22Rv1 (cell line): ENCODE data around the gene CDK13.
"Not testable (repeated sequence)": the region's sequence is repeated elsewhere in the genome, so short reads cannot be mapped to it uniquely, and the experiment has no call there.

Source experiments
- H3K27ac ChIP-seq: fragments of 450-650 bp; 2 replicates; pipeline ENCODE4 v1.5.1; 2017
- ZFX ChIP-seq: fragments of 450-650 bp; IDR thresholded peaks from 2 replicates; pipeline ENCODE4 v1.6.1; 2017; ENCODE audit warnings: antibody characterized with exemption, borderline replicate concordance
- TF ChIP-seq, protein P1 (sequence below): fragments of 450-650 bp; IDR thresholded peaks from 2 replicates; pipeline ENCODE4 v1.5.1; 2017; ENCODE audit warnings: mild to moderate bottlenecking

The CDK13 gene

DNA sequence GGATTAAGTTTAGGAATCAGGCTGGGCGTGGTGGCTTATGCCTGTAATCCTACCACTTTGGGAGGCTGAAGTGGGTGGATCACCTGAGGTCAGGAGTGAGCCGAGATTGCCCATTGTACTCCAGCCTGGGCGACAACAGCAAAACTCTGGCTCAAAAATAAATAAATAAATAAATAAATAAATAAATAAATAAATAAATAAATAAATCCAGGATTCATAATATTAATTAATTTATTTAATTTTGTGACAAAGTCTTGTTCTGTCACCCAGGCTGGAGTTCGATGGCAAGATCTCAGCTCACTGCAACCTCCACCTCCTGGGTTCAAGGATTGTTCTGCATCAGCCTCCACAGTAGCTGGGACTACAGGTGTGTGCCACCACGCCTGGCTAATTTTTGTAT is 188.9 kb downstream of the CDK13 start:
- TF ChIP-seq, protein P1, sequence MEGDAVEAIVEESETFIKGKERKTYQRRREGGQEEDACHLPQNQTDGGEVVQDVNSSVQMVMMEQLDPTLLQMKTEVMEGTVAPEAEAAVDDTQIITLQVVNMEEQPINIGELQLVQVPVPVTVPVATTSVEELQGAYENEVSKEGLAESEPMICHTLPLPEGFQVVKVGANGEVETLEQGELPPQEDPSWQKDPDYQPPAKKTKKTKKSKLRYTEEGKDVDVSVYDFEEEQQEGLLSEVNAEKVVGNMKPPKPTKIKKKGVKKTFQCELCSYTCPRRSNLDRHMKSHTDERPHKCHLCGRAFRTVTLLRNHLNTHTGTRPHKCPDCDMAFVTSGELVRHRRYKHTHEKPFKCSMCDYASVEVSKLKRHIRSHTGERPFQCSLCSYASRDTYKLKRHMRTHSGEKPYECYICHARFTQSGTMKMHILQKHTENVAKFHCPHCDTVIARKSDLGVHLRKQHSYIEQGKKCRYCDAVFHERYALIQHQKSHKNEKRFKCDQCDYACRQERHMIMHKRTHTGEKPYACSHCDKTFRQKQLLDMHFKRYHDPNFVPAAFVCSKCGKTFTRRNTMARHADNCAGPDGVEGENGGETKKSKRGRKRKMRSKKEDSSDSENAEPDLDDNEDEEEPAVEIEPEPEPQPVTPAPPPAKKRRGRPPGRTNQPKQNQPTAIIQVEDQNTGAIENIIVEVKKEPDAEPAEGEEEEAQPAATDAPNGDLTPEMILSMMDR = no peak
- no peak overlapping the region for H3K27ac ChIP-seq

DNA sequence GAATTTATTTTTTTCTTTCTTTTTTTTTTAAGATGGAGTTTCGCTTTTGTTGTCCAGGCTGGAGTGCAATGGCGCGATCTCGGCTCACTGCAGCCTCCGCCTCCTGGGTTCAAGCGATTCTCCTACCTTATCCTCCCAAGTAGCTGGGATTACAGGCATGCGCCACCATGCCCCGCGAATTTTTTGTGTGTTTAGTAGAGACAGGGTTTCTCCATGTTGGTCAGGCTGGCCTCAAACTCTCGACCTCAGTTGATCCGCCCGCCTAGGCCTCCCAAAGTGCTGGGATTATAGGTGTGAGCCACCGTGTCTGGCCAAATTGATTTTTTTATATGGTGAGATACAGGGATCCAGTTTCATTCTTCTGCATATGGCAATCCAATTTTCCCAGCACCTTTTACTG is 189.8 kb downstream of the CDK13 start:
- H3K27ac ChIP-seq = not testable (repeated sequence)

DNA sequence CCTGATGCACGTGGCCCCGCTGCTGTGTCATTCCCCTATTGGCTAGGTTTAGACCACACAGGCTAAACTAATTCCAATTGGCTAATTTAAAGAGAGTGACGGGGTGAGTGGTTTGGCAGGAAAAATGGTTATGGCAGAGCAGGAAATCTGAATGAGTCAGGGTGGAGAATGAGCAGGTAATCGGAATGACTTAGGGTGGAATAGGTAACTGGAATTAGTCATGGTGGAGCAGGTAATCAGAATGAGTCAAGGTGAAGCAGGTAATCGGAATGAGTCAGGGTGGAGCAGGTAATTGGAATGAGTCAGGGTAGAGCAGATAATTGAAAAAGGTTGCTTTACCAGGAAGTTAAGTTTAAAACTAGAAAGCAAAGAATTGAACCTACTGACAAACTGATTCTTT is 191.9 kb downstream of the CDK13 start:
- not testable (repeated sequence) for H3K27ac ChIP-seq

DNA sequence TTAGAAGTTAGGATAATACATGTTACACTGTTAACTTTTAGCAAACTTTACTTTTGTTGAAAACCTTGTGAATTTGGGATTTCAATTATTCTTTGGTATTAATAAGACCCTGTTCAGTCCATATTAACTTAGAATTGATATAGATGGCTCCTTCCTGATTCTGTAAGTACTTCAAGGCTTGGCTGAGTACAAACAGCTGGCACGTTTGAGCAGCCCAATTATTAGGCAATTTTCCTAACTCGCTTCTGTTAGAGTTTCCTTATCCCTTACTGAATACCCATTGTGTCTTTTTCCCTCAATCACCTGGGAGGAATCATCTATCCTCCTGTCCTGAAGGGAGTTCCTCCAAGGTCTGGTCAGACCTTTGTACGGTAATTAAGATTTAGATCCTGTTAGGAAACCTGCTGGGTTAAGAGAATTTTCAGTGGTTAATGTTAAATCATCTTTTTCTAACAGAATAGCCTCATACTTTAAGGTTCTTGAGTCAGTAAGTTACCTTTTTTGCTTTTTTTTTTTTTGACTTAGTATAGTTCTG is 195.6 kb downstream of the CDK13 start:
- H3K27ac ChIP-seq = not testable (repeated sequence)

DNA sequence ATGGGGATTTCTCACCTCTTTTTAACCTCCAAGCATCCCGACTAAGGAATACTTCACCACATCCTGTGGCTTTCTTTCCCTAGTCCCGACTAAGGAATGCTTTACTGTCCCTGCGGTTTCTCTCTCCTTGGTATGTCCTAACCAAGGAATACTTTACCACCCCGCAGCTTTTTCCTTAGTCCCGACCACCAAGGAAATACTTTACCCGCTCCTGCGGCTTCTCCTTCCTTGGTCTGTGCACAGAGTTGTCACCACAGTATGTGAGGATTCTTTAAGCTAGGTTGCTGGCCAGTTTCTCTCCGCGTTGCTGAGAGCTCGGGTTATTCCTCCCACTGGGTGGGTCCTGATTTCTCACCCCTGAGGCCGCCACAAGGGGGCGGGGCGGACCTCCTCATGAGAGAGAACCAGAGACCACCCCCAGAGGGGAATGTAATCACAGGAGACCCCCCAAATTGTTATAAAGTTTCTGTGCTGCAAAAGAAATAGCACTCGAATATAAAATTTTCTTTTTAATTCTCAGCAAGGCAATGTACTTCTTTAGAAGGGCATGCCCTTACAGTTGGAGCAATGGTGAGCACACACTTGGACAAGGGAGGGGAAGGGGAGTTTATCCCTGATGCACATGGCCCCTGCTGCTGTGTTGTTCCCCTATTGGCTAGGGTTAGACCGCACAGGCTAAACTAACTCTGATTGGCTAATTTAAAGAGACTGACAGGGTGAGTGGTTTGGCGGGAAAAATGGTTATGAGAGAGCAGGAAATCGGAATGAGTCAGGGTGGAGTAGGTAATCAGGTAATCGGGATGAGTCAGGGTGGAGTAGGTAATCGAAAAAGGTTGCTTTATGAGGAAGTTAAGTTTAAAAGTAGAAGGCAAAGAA is 197.6 kb downstream of the CDK13 start:
- H3K27ac ChIP-seq = no peak overlapping the region
- TF ChIP-seq ZFX = no peak
- TF ChIP-seq, protein P1 = peak; percentile 26

DNA sequence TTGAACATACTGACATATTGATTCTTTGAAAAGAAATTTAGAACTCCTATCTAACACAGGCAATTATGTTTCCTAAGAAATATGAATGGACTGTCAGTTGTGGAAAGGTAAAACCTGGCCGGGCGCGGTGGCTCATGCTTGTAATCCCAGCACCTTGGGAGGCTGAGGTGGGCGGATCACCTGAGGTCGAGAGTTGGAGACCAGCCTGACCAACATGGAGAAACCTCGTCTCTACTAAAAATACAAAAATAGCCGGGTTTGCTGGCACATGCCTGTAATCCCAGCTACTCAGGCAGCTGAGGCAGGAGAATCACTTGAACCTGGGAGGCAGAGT is 198.2 kb downstream of the CDK13 start:
- H3K27ac ChIP-seq = not testable (repeated sequence)

DNA sequence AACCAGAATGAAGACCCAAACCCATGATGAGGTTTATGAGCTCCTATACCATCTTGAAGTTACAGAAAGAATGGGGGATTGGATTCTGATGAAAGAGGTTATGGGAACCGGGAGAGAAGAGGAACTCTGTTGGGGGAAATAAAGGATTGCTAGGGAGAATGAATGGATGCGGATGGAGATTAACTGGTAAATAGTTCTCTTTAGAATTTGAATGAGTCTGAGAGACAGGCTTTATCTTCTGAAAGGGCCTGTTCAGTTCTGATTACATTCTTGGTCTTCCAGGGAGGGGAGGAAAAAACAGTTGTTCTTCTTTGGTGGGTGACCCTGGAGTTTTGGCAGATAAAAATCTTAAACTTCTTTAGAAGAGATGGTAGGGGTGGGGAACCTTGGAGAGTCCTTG is 198.6 kb downstream of the CDK13 start:
- TF ChIP-seq, protein P1 = no peak
- no peak for TF ChIP-seq ZFX
- no peak overlapping the region for H3K27ac ChIP-seq
